Endodermal cell (in vitro differentiated cells): ENCODE data around the gene CHRNA10. TPM values are rescaled to one million over a fixed set of nuclear protein-coding genes. Genes with fewer than 3 reads are reported as not detected.

Experiments used
- DNase-seq: peaks from one replicate; pipeline ENCODE4 v3.0.0-alpha.2; 2017
- H3K27ac ChIP-seq: 2 replicates; pipeline ENCODE4 v1.5.1; 2013; ENCODE audit warnings: mild to moderate bottlenecking, low read depth, low read length, moderate library complexity
- H3K27me3 ChIP-seq: 2 replicates; pipeline ENCODE4 v1.6.1; 2013; ENCODE audit warnings: mild to moderate bottlenecking, low read length, moderate library complexity; ENCODE audit not compliant: insufficient read depth, control insufficient read depth, poor library complexity, severe bottlenecking
- H3K36me3 ChIP-seq: 2 replicates; pipeline ENCODE4 v1.7.0; 2013; ENCODE audit warnings: mild to moderate bottlenecking, low read length, moderate library complexity; ENCODE audit not compliant: control insufficient read depth, insufficient read depth
- H3K4me1 ChIP-seq: one replicate; pipeline ENCODE4 v1.7.0; 2013; ENCODE audit warnings: low read length; ENCODE audit not compliant: control insufficient read depth, insufficient read depth
- H3K4me3 ChIP-seq: 2 replicates; pipeline ENCODE4 v1.5.1; 2013; ENCODE audit warnings: mild to moderate bottlenecking, low read length, moderate library complexity
- H3K9ac ChIP-seq: 2 replicates; pipeline ENCODE4 v1.6.1; 2013; ENCODE audit warnings: mild to moderate bottlenecking, low read length, moderate library complexity; ENCODE audit not compliant: poor library complexity, severe bottlenecking; ENCODE audit errors: extremely low read depth
- H3K9me3 ChIP-seq: 2 replicates; pipeline ENCODE4 v1.6.1; 2013; ENCODE audit warnings: mild to moderate bottlenecking, low read length, moderate library complexity; ENCODE audit not compliant: control insufficient read depth
- H3K27ac Mint-ChIP-seq: 2 replicates; pipeline ENCODE4 v1.8.0; 2020; ENCODE audit warnings: mixed read lengths
- H3K27me3 Mint-ChIP-seq: 2 replicates; pipeline ENCODE4 v1.8.0; 2021; ENCODE audit warnings: mild to moderate bottlenecking, mixed read lengths; ENCODE audit not compliant: insufficient read depth
- H3K36me3 Mint-ChIP-seq: 2 replicates; pipeline ENCODE4 v1.8.0; 2020; ENCODE audit warnings: low read depth, mixed read lengths
- H3K4me1 Mint-ChIP-seq: 2 replicates; pipeline ENCODE4 v1.8.0; 2020; ENCODE audit warnings: mixed read lengths
- H3K4me3 Mint-ChIP-seq: 2 replicates; pipeline ENCODE4 v1.8.0; 2020; ENCODE audit warnings: mild to moderate bottlenecking, moderate library complexity, mixed read lengths
- H3K9me3 Mint-ChIP-seq: 2 replicates; pipeline ENCODE4 v1.8.0; 2020; ENCODE audit warnings: mild to moderate bottlenecking, mixed read lengths
- CTCF ChIP-seq: fragments of 200-600 bp; sonication (generic); conservative IDR thresholded peaks from 2 replicates; pipeline ENCODE4 v1.5.0; 2021; ENCODE audit warnings: antibody characterized with exemption, mild to moderate bottlenecking
- WGBS, 2 experiments: methylation state at CpG; one replicate each; pipeline versions ENCODE4 v1.1.5 to v1.1.7; 2013; ENCODE audit warnings: missing lambda C conversion rate in 2 of 2, mixed read lengths in 1 of 2; ENCODE audit not compliant: insufficient coverage in 1 of 2, insufficient read length in 1 of 2; 5-methylcytosine and 5-hydroxymethylcytosine counted together
- total RNA-seq, 2 donors: library from RNA; stranded (reverse); fragmentation: NEBNext Ultra II Directional in 1 of 2; extraction: Animal tissue kit (Norgen Biotek cat#: 25700) in 1 of 2; gene quantifications; 2 replicates in 1 of 2; 3 replicates in 1 of 2; pipeline ENCODE4 v1.2.1, GENCODE V29; 2021

CHRNA10 gene
- total RNA-seq, 2 donors from 2014 or later, result 1.8 TPM

DNA sequence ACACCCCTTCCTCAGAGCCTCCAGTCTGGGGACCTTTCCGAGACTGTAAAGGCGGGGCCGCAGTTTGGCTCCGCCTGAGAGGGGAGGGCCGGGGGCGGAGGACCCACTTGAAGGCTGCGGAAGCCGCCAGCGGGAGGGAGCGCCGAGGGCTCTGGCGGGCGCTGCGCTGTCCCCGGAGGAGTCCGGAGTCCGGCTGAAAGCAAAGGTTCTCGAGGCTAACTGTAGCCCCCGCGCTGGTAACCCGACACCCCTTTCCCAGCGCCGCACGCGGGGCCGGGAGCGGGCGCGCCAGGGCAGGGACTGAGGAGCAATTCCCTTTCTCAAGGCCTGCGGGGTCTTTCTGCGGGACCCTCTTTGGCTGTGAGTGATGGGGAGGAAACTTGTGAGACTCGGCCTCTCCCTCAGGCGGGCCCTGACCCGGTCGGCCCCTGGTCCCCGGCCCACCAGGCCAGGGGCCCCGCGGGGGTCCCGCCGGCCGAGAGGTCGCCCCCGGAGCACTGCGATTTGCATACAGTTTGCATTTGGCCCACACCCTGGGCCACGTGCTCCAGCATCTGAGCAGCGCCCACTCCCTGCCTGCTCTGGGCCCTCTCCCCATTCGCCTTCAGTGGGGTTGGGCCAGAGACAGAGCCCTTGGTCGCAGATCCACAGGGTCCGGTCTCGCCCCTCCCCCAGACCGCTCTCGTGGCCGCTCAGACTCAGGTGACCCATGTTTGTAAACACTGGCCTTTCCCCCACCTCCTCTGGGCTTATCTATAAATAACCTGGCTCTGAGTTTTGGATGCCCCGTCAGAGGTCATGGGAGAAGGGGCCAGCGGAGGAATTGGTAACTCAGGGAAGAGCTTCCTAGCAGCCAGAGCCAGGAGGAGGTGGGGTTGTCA is 28.9 kb downstream of the CHRNA10 start:
- TF ChIP-seq CTCF, result no peak
- peaks cover 11% of the 10 kb centered on the region for H3K36me3 Mint-ChIP-seq
- H3K9ac ChIP-seq, result peak overlapping the region; percentile 66
- peaks cover 27% of the 10 kb centered on the region for H3K9me3 ChIP-seq
- H3K27ac Mint-ChIP-seq, result peak overlapping the region; percentile 95
- no peaks in the 10 kb centered on the region for H3K27me3 ChIP-seq
- peaks cover 34% of the 10 kb centered on the region for H3K9me3 Mint-ChIP-seq
- H3K27ac ChIP-seq, result peak overlapping the region; percentile 88
- peak overlapping the region; percentile 81 for H3K4me3 ChIP-seq
- no peaks in the 10 kb centered on the region for H3K4me1 ChIP-seq
- H3K4me1 Mint-ChIP-seq, result peaks cover 3% of the 10 kb centered on the region
- H3K4me3 Mint-ChIP-seq, result peak overlapping the region; percentile 70
- WGBS, 2 experiments, result 1 to 2% methylated on average over 27 to 55 of the region's 55 CpGs
- DNase-seq, result peak; percentile 99
- H3K27me3 Mint-ChIP-seq, result peaks cover 18% of the 10 kb centered on the region
- H3K36me3 ChIP-seq, result no peaks in the 10 kb centered on the region

DNA sequence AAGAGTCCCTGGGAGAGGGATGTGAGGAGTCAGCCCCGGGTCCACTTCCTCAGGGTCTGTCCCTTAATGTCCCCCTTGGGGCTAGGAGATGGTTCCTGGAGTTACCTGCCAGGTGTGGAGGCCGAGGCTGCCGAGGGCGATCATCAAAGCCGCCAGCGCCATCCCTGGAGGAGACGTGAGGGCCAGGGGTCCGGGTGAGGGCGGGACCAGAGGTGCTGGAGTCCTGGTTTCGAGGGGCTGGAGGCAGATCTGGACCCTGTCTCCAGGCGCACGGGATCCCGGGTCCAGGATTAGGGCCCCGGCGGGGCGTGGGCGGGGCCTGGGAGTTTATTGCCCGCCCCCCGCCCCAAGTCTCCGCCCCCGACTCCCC is 29.5 kb downstream of the CHRNA10 start, which contains the start of gene ART5:
Gene ART5 (minus strand): TSS at position 292 of the 370 bp plus-strand sequence. CDS start 130 bp downstream, at position 162.
- peak within 1 kb of the TSS; percentile 95 for H3K27ac Mint-ChIP-seq

GRCh38 chr11:3641191-3641590 is 30.0 kb downstream of the CHRNA10 start:
- no peak for DNase-seq
- Histone ChIP-seq H3K36me3 (no peaks in the 10 kb centered on the region), H3K27ac (no peak overlapping the region), H3K9ac (no peak overlapping the region), H3K9me3 (peaks cover 21% of the 10 kb centered on the region), H3K4me3 (peak overlapping the region; percentile 72), H3K27me3 (no peaks in the 10 kb centered on the region), H3K4me1 (no peaks in the 10 kb centered on the region)
- Mint-ChIP-seq H3K9me3 (peaks cover 26% of the 10 kb centered on the region), H3K27me3 (peaks cover 19% of the 10 kb centered on the region), H3K27ac (no peak overlapping the region), H3K36me3 (peaks cover 11% of the 10 kb centered on the region), H3K4me1 (peaks cover 3% of the 10 kb centered on the region), H3K4me3 (peak overlapping the region; percentile 70)
- TF ChIP-seq CTCF, result no peak
- WGBS, 2 experiments, result 66 to 69% methylated on average over 5 to 8 of the region's 8 CpGs

More for the DNA sequence above, 29.5 kb downstream of the CHRNA10 start, which contains the start of gene ART5:
- peaks cover 15% of the 10 kb centered on the region for H3K27me3 Mint-ChIP-seq
- H3K27ac ChIP-seq, result peak within 1 kb of the TSS; percentile 88
- no peaks in the 10 kb centered on the region for H3K36me3 ChIP-seq
- peak within 1 kb of the TSS; percentile 66 for H3K9ac ChIP-seq
- H3K27me3 ChIP-seq, result no peaks in the 10 kb centered on the region
- H3K4me1 Mint-ChIP-seq, result peaks cover 3% of the 10 kb centered on the region
- H3K9me3 Mint-ChIP-seq, result peaks cover 31% of the 10 kb centered on the region
- peaks cover 26% of the 10 kb centered on the region for H3K9me3 ChIP-seq
- peak within 1 kb of the TSS; percentile 70 for H3K4me3 Mint-ChIP-seq
- H3K4me1 ChIP-seq, result no peaks in the 10 kb centered on the region
- DNase-seq, result no peak
- 14 to 53% methylated on average over 3 to 21 of the region's 21 CpGs for whole genome bisulfite sequencing, 2 experiments
- H3K36me3 Mint-ChIP-seq, result peaks cover 11% of the 10 kb centered on the region
- no peak for TF ChIP-seq CTCF
- H3K4me3 ChIP-seq, result peak within 1 kb of the TSS; percentile 81
